IMR-90 (cell line): ENCODE measurements around the gene NUDT6.

Experiments
- BHLHE40 ChIP-seq: fragments of 150-350 bp; IDR thresholded peaks from 2 replicates; pipeline ENCODE4 v1.6.1; 2016; ENCODE audit warnings: mild to moderate bottlenecking, low read depth, low read length
- CEBPB ChIP-seq: IDR thresholded peaks from 2 replicates; pipeline ENCODE4 v1.6.1; 2012; ENCODE audit warnings: low read depth, low read length, improper control_type of control experiment
- CTCF ChIP-seq: conservative IDR thresholded peaks from 2 replicates; pipeline ENCODE4 v1.5.1; 2012; ENCODE audit warnings: mild to moderate bottlenecking, low read depth, low read length, improper control_type of control experiment
- MAFK ChIP-seq: IDR thresholded peaks from 2 replicates; pipeline ENCODE4 v1.6.1; 2012; ENCODE audit warnings: low read depth, low read length, improper control_type of control experiment
- MAZ ChIP-seq: IDR thresholded peaks from 2 replicates; pipeline ENCODE4 v1.6.1; 2012; ENCODE audit warnings: low read depth, mild to moderate bottlenecking, low read length, improper control_type of control experiment, moderate library complexity, borderline replicate concordance
- NFE2L2 ChIP-seq: fragments of 150-350 bp; IDR thresholded peaks from 2 replicates; pipeline ENCODE4 v1.6.1; 2016; ENCODE audit warnings: low read depth, mild to moderate bottlenecking, low read length
- POLR2A ChIP-seq: IDR thresholded peaks from 2 replicates; pipeline ENCODE4 v1.6.1; 2012; ENCODE audit warnings: mild to moderate bottlenecking, low read depth, low read length
- RAD21 ChIP-seq: IDR thresholded peaks from 2 replicates; pipeline ENCODE4 v1.6.1; 2012; ENCODE audit warnings: low read length, improper control_type of control experiment
- RFX5 ChIP-seq: IDR thresholded peaks from 2 replicates; pipeline ENCODE4 v1.8.0; 2012; ENCODE audit warnings: low read depth, mild to moderate bottlenecking, low read length, moderate library complexity
- USF2 ChIP-seq: fragments of 150-350 bp; IDR thresholded peaks from 2 replicates; pipeline ENCODE4 v1.6.1; 2017; ENCODE audit warnings: mild to moderate bottlenecking, antibody characterized with exemption, low read length, low read depth

- TF ChIP-seq POLR2A (no peak), CTCF (no peak), CEBPB (no peak), RFX5 (no peak), BHLHE40 (no peak), MAFK (peak; percentile 64), NFE2L2 (0 out of 2 replicates have a peak, but pooled peaks have one; percentile 33), MAZ (no peak), USF2 (peak; percentile 13; the same call in 1 of the 2 replicates), RAD21 (no peak)
Observed at GRCh38 chr4:122922877-122923511, 597 bp upstream of the NUDT6 start.
